Activated CD4-positive, alpha-beta T cell treated with anti-CD3 and anti-CD28 coated beads, Interleukin-2, amount 50 U/mL, for 24 hours (primary cell): Measurements from ENCODE around the gene TBC1D30.
"Not testable (repeated sequence)": the region's sequence is repeated elsewhere in the genome, so short reads cannot be mapped to it uniquely, and the experiment has no call there.

Experiments
- DNase-seq, 2 donors: peaks; one replicate each; pipeline ENCODE4 v3.0.0-alpha.2; 2020; ENCODE audit warnings: low read depth in 1 of 2, low spot score in 1 of 2

TBC1D30 gene, protein sequence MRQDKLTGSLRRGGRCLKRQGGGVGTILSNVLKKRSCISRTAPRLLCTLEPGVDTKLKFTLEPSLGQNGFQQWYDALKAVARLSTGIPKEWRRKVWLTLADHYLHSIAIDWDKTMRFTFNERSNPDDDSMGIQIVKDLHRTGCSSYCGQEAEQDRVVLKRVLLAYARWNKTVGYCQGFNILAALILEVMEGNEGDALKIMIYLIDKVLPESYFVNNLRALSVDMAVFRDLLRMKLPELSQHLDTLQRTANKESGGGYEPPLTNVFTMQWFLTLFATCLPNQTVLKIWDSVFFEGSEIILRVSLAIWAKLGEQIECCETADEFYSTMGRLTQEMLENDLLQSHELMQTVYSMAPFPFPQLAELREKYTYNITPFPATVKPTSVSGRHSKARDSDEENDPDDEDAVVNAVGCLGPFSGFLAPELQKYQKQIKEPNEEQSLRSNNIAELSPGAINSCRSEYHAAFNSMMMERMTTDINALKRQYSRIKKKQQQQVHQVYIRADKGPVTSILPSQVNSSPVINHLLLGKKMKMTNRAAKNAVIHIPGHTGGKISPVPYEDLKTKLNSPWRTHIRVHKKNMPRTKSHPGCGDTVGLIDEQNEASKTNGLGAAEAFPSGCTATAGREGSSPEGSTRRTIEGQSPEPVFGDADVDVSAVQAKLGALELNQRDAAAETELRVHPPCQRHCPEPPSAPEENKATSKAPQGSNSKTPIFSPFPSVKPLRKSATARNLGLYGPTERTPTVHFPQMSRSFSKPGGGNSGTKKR

DNA sequence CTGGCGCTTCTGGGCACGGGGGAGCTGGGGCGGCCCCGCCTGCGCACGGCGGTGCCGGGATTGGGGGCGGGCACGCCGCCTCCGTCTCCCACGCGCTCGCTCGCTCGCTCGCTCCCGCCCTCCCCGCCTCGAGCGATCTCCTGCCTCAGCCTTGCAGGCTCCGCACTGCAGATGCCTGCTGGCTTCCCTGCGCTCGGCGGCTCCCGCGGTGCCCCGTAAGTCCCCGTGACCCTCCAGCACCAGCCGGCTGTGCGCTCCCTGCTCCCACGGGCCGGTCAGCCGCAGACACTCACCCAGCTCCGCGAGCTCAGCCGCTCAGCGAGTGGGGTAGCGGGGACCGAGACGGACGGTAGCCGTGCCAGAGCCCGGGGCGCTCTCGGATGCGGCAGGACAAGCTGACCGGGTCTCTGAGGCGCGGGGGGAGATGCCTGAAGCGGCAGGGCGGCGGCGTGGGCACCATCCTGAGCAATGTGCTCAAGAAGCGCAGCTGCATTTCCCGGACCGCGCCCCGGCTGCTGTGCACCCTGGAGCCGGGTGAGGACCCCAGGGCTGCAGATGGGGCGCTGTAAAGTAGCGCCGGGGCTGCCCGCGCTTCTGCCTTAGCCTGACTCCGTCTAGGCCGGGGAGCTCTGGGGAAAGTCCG, at the start of gene TBC1D30:
Gene TBC1D30, plus strand, starts transcription at position 148 of the 643 bp plus-strand sequence. Its CDS starts 233 bp downstream, at position 381.
- no peak for DNase-seq

DNA sequence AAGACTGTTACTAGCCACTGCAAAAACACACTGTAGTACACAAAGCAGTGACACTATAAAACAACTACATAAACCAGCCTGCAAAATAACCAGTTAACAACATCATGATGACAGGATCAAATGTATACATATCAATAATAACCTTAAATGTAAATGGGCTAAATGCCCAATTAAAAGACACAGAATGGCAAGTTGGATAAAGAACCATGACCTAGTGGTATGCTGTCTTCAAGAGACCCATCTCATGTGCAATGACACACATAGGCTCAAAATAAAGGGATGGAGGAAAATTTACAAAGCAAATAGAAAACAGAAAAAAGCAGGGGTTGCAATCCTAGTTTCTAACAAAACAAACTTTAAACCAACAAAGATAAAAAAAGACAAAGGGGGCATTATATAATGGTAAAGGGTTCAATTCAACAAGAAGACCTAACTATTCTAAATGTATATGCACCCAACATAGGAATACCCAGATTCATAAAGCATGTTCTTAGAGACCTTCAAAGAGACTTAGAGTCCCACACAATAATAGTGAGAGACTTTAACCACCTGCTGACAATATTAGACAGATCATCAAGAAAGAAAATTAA, 49.2 kb upstream of the TBC1D30 start:
- DNase-seq, result not testable (repeated sequence)

DNA sequence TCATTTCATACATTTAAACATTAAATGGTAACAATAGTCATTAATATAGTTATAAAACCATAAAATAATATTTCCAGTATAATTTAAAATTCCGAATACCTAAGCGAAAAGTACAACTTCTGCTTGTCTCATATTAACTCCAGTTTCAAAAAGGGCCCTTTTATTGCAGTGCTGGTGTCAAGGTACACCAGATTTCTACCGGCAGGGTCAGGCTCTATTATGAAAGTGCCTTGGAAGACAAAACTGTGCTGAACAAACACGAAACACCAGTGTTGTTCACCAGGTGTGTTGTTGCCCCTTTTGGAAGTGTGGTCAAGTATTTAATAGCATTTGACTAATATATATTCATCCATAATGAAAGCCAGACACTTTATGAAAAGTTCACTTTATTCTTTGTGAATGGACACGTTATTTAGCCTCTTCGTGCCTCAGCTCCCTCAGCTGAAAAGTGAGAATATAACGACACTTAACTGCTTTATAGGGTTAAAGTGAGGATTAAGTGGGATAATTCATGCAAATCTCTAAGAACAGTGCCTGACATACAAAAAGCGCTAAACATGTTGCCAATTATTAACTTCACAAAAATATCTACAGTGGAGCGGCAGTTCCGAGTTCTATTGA, 45.0 kb upstream of the TBC1D30 start:
- DNase-seq, result no peak

DNA sequence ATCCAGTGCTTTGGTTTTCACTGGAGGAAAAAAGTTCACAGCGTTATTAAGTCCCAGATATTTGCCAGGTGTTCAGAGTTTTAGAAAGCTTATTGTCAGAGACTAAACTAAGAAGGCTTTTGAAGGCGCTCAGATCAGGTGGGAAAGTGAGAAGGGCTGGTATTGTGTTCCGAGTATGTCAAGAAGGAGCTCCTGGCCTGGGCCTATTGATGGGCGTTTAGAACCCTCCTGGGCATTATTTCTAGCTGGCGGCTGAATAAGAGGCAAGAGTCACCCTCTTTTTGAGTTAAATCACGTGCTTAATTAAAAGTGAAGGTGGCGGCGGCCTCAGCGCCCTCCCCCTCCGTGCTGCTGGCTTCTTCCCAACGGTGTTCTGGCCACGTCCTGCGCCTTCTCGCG, 44.3 kb upstream of the TBC1D30 start:
- DNase-seq, result no peak

DNA sequence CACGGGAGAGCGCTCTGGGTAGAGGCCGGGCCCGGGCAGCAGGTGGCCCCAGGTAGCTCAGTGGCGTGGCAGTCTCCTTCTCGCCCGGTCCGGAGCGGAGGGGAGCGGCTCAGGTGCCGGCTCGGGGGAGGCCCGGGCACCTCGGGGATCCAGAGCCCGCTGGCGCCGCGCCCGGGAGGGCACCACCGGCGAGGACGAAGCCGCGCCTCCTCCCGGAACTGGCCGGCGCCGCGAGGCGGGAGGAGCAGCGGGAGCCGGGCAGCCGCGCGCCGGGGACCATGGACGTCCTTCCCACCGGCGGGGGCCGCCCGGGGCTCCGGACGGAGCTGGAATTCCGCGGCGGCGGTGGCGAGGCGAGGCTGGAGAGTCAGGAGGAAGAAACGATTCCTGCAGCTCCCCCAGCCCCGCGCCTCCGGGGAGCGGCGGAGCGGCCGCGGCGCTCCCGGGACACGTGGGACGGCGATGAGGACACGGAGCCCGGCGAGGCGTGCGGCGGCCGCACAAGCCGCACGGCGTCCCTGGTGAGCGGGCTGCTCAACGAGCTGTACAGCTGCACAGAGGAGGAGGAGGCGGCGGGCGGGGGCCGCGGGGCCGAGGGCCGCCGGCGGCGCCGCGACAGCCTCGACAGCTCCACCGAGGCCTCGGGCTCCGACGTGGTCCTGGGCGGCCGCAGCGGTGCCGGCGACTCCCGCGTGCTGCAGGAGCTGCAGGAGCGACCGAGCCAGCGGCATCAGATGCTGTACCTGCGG, 43.7 kb upstream of the TBC1D30 start:
- peak in 1 of 2 donors; percentile 2 for DNase-seq

DNA sequence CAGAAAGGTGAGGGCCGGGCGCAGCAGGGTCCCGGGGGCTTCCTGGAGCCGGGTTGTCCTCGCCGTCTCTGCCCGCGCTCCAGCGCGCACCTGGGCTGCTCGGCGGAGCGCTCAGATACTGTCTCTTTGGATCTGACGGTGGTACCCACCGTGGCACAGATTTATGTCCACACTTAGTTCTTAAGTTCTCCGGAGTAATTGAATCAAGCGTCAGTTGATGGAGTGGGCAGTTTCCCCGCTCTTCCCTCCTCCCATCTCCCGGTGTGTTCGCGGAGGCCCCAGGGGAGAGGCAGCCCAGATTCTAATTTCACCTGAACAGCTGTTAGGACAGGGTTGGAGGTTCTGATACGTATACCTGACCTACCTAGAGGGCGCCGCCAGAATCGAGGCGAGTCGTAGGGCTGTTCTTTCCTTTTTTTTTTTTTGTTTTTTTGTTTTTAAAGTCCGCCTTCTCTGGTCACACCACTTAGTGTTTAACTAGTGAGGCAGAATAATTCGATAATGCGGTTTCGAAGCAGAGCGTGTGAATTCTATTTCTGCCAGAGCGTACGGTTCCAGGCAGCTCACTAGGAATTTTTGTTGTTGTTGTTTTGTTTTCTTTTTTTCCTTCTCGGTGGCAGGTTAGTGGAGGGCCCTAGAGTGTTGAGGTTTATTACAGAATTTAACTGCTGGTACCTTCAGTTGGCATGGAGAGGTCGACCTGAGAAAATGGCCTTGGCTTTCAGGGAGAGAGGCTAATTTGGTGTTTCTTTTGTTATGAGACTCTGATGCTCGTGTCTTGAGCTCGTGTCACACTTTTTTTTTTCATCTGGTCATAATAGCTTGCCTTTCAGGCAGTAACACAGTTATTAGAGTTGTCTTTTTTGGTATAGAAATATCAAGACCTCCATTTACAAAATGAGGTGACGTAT, 42.9 kb upstream of the TBC1D30 start:
- DNase-seq, result no peak

DNA sequence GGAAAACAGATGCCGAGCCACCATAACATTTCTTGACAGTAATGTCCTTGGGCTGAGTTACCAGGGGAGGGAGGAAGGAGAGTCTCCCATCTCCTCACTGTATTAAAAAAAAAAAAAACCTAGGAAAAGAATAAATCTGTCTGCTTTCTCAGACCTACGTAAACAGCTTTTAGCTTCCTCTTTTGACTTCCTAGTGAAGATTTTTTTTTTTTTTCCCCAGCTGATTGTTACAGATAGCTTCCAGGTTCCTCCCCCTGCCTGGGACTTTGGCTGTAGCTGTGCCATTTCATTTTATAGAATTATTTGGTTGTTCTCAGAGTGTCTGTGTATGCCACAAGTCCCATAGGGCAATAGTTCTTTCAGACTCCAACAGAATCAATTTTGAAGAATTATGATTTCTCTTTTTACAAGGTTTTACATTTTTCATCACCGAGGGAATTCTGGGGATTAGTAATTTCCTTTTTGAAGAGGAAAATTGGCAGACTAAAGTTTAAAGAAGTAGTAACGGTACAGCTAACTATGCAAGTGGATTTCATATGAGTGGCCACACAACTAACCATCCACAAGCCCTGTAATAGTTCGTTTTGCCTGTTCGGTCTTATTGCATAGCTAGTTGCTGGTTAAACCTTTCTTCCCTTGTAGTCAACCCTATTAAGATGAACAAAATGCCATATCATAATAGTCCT, 42.1 kb upstream of the TBC1D30 start:
- no peak for DNase-seq

DNA sequence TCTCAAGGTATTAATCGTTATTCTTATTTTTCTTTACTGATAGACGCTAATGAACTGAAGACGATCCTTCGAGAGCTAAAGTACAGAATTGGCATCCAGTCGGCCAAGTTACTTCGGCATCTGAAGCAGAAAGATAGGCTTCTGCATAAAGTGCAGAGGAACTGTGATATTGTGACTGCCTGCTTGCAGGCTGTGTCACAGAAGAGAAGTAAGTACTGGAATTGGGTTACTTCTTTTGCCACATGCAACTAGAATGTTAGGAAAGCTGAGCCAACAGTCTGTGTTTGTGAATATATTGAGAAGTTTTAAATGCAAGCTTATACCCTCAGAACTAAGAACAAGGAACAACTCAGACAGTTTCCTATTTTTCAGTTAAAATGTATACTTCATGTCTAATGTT, 38.6 kb upstream of the TBC1D30 start:
- DNase-seq, result no peak

DNA sequence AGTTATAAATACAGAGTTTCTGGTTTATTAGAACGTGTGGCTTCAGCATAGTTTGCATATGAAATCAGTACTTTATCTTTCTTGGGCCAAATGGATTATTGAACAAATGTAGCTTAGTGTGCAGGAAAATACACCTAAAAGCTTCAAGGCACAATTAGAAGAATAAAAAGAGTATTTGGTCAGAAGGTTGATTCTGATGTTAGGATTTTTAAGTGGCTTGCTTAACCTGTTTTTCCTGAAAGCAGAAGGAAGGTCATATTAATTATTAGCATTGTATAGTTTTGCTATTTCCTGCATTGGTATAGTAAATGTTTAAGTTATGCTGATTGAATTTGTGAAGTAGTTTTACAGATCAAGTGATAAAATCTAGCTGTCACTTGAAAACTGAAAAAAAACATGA, 34.3 kb upstream of the TBC1D30 start:
- no peak for DNase-seq

DNA sequence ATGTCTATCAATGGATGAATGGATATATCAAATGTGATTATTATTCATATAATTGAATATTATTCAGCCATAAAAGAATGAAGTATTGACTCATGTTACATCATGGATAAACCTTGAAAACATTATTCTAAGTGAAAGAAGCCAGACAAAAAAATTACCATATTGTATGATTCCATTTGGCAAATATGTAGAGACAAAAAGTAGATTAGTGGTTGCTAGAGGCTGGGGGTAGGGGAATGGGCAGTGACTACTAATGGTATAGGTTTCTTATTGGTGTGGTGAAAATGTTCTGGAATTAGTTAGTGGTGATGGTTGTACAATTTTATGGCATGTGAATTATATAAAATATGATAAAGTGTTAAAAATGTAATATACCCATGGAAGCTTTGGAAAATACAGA, 33.4 kb upstream of the TBC1D30 start:
- no peak for DNase-seq

DNA sequence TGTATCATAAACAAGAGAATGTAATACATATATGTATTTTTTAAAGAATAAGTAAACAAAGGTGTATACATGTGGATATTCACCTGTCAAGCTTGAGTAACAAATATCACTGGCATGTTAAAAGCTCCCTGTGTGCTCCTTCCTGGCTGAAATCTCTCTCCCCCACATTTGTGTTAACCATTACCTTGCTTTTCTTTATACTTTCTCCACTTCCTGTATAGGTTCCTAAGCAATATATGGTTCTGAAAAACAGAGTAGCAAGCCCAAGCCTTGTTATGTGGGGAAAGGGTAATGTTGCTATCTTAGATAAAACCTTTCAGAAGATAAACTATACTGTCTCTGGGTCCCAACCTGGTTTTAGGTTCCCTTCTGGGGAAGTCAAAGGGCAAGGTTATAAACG, 32.3 kb upstream of the TBC1D30 start:
- DNase-seq, result no peak

DNA sequence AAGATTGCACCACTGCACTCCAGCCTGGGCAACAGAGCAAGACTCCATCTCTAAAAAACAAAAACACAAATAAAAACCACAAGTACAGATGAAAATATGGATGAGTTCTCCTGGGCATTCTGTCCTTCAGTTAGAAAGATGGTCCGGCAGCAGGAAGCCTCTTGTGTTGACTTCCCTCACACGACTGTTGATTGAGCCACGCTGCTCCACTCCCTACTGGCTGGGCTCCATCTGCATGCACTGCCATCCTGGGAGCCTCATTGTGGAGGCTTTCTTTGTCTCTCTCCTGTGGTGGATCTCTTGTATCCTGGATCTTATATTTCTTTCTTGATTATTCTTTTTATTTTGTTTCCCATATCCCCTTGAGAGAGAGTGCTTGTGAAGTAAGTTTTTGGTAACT, 30.8 kb upstream of the TBC1D30 start:
- no peak for DNase-seq

DNA sequence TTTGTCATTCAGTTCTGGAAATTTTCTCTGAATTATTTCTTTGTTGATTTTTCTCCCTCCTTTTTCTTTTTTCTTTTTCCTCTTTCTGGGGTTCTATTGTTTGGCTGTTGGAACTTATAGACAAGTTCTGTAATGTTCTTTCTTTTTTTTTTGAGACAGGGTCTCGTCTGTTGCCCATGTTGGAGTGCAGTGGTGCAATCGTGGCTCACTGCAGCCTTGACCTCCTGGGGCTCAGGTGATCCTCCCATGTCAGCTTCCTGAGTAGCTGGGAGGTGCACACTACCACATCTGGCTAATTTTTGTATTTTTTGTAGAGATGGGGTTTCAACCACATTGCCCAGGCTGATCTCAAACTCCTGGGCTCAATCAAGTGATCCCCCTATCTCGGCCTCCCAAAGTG, 30.1 kb upstream of the TBC1D30 start:
- no peak for DNase-seq

DNA sequence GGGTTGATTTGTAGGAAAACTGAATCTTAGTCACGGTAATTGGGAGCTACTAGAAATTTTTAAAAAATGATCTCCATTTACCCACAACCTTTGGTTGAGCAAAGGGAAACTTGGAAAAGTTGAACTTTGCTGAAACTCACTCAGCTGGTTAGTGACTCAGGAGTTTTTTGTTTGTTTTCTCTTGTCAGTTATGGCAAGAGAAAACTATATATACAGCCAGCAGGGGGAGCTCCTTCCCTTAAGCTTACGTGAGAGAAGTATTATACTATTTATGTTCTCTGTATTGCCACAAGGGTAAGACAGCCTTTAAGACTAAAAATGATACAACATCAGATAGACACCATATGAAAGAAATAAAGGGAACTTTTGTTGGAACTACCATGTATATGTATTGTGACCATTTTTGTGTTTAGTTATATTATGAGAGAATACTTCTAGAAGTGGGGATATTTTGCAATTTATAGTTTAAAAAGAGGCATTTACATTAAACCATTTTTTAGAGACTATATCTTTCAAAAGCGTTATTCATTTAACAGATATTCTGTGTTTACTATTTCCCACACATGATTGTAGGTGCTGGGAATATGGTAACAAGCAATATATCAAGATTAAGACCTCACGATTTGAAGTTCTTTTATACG, 28.1 kb upstream of the TBC1D30 start:
- peak in 1 of 2 donors; percentile 66 for DNase-seq

DNA sequence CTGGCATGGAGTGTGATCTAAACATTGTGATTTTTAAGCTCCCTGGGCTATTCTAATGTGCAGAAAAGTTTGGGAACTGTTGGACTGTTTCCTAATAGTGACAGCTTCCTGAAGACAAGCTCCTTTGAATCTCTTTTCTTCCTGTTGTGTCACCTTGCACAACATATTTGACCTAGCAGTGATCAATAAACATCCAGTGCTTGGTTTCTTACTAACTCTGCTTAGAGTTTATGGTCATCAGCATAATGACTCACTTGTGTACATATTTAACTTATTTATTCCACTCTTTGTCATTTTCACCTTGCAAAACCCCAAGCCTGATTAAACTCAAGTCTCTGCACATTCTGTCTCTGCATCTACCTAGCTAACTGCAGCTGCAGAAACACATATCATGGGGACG, 27.3 kb upstream of the TBC1D30 start:
- no peak for DNase-seq

DNA sequence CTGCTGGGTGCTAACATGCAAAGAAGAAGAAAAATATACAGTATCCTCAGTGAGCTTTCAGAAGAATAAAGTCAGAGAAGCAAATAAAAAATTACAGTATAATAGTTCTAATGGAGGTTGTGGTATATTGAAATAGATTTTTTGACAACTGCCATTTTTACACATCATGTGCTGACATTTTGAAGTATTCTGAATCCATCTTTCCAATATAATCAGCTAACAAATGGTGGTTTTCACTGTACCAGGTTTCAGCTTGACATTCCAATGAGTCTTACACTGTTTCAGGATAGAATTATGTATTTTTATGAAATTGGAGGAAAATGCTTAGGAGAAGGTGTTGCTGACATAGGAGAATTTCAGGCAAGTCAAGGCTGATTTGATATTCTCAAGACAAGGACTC, 26.3 kb upstream of the TBC1D30 start:
- no peak for DNase-seq

DNA sequence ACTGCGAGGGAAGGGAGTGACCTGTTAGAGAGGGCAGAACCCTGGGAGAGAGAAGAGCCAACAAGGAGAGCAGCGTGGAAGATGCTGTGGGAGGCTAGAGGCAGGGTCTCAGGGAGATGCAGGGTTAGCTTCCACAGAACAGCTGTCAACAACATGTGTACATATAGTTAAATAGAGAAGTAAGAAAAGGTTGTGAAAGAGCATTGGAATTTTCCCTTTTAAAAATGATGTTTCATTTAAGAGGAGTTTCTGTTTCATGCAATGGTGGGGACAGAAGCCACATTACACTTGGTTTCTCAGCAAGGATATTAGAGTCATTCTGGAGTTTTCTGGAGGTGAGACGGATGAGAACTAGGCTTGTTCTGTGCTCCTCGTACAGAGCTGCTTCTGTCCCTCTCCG, 23.8 kb upstream of the TBC1D30 start:
- no peak for DNase-seq

DNA sequence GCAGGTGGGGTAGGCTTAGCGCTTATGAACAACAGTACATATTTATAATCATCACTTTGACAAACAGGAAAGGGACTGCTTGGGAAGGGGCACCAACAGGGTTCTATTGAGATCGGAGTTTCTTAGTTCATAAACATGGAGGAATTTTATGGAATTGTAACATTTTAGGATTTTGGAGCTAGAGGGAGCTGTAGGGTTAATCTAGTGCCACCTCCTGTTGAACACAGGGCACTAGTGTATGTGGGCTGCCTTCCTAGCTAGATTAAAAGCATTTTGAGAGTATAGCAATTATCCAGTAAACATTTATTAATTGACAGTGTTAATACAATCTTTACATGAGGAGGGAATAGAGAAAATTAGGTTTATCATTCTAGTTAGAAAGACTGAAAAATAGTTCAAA, 23.1 kb upstream of the TBC1D30 start:
- DNase-seq, result no peak
